Measurements from ENCODE around the gene CSTB. TPM values are rescaled to one million over a fixed set of nuclear protein-coding genes. Genes with fewer than 3 reads are reported as not detected.

CSTB gene
- total RNA-seq, 1 experiment from 2014 or later = 40.7 TPM

- no peaks in the 10 kb centered on the region for H3K23me2 ChIP-seq (ENCODE audit: insufficient read length, low read depth, low read length, poor library complexity, severe bottlenecking)
- no peak for DNase-seq
- no peak overlapping the region; a peak in 1 of 7 replicates for H3K27ac Mint-ChIP-seq
Measured at GRCh38 chr21:43749651-43750262, 26.4 kb downstream of the CSTB start.

More at GRCh38 chr21:43749651-43750262, 26.4 kb downstream of the CSTB start:
- Histone ChIP-seq H3K27me3 (ENCODE audit: insufficient read depth, low read length) (no peaks in the 10 kb centered on the region), H3K4ac (ENCODE audit: low read depth, low read length) (no peak overlapping the region), H3K4me2 (ENCODE audit: insufficient read depth, insufficient read length, low read length) (no peak overlapping the region), H3K56ac (ENCODE audit: insufficient read length, low read depth, low read length) (no peak overlapping the region), H2BK120ac (ENCODE audit: low read depth, low read length, poor library complexity, severe bottlenecking) (no peak overlapping the region), H2AK5ac (ENCODE audit: insufficient read length, low read length) (no peak overlapping the region), H3K79me1 (ENCODE audit: insufficient read depth, low read depth, low read length, poor library complexity, severe bottlenecking) (no peaks in the 10 kb centered on the region), H4K5ac (ENCODE audit: insufficient read length, low read depth, low read length) (no peak overlapping the region), H3K9me3 (ENCODE audit: control insufficient read depth, low read depth, low read length) (no peaks in the 10 kb centered on the region), H3K23ac (ENCODE audit: insufficient read length, low read depth, low read length) (no peak overlapping the region), H3K27ac (ENCODE audit: insufficient read length, low read depth, low read length) (no peak overlapping the region), H3K4me1 (ENCODE audit: insufficient read depth, low read length) (no peaks in the 10 kb centered on the region), H4K91ac (ENCODE audit: insufficient read length, low read depth, low read length) (no peak overlapping the region), H2AFZ (ENCODE audit: low read length) (no peak overlapping the region), H2BK5ac (ENCODE audit: insufficient read length, low read length) (no peak overlapping the region), H2BK20ac (ENCODE audit: low read depth, low read length, poor library complexity, severe bottlenecking) (no peak overlapping the region), H4K8ac (replicated peaks; ENCODE audit: insufficient read length, low read depth, low read length) (no peak overlapping the region), H2BK12ac (ENCODE audit: insufficient read length, low read depth, low read length) (no peak overlapping the region), H2BK15ac (ENCODE audit: low read depth, low read length) (no peak overlapping the region), H3T11ph (ENCODE audit: low read length) (no peak overlapping the region), H3K9ac (ENCODE audit: extremely low read depth, insufficient read length, low read length) (no peak overlapping the region), H3K18ac (ENCODE audit: insufficient read length, low read depth, low read length) (no peak overlapping the region), H3K14ac (ENCODE audit: insufficient read depth, low read length) (no peak overlapping the region), H4K20me1 (ENCODE audit: control insufficient read depth, insufficient read depth, insufficient read length) (no peaks in the 10 kb centered on the region), H3K79me2 (ENCODE audit: insufficient read depth, low read length) (no peaks in the 10 kb centered on the region)
- no peak overlapping the region; a peak in 1 of 5 replicates for H3K4me3 Mint-ChIP-seq
- no peaks in the 10 kb centered on the region for H3K9me3 Mint-ChIP-seq
- no peaks in the 10 kb centered on the region for H3K27me3 Mint-ChIP-seq (ENCODE audit: low read depth)
- WGBS (ENCODE audit: extremely low coverage, insufficient read length, low lambda C conversion rate) = no CpG with 5 or more reads among the region's 18 CpGs
- H3K4me1 Mint-ChIP-seq = no peaks in the 10 kb centered on the region
- no peak for TF ChIP-seq CTCF (conservative IDR thresholded peaks at IDR 0.05)
- peaks cover 29 to 75% (median 51%) of the 10 kb centered on the region in 3 experiments for H3K36me3 Mint-ChIP-seq (ENCODE audit: insufficient read depth in 1 of 3, low read depth in 3 of 3)
